ENCODE data around the gene TMCC2.

TMCC2 gene

GRCh38 chr1:205283270-205284147 is 55.8 kb downstream of the TMCC2 start:
- DNase-seq (ENCODE audit: extremely low read depth, insufficient read length) = no peak
- no peak overlapping the region for H3K4me3 ChIP-seq (replicated peaks; ENCODE audit: low read depth, low read length)

GRCh38 chr1:205284420-205285144 is 56.8 kb downstream of the TMCC2 start:
- TF ChIP-seq CTCF (IDR thresholded peaks at IDR 0.05; ENCODE audit: insufficient read depth, low read length, poor library complexity, severe bottlenecking) = no peak
- DNase-seq (ENCODE audit: extremely low read depth, insufficient read length) = peak; percentile 74
- Histone ChIP-seq H3K27me3 (replicated peaks; ENCODE audit: control insufficient read depth, insufficient read depth, low read length) (no peaks in the 10 kb centered on the region; the same call in 1 of the 2 replicates), H3K36me3 (ENCODE audit: control insufficient read depth, insufficient read depth, low read length) (no peaks in the 10 kb centered on the region), H3K4me3 (replicated peaks; ENCODE audit: low read depth, low read length) (no peak overlapping the region)

More at GRCh38 chr1:205283270-205284147, 55.8 kb downstream of the TMCC2 start:
- no peak for TF ChIP-seq CTCF (IDR thresholded peaks at IDR 0.05; ENCODE audit: insufficient read depth, low read length, poor library complexity, severe bottlenecking)
- Histone ChIP-seq H3K36me3 (ENCODE audit: control insufficient read depth, insufficient read depth, low read length) (no peaks in the 10 kb centered on the region), H3K27me3 (replicated peaks; ENCODE audit: control insufficient read depth, insufficient read depth, low read length) (no peaks in the 10 kb centered on the region; the same call in 1 of the 2 replicates)

- Histone ChIP-seq H3K36me3 (ENCODE audit: control insufficient read depth, insufficient read depth, low read length) (no peaks in the 10 kb centered on the region), H3K4me3 (replicated peaks; ENCODE audit: low read depth, low read length) (no peak overlapping the region; the same call in 1 of the 2 replicates), H3K27me3 (replicated peaks; ENCODE audit: control insufficient read depth, insufficient read depth, low read length) (no peaks in the 10 kb centered on the region)
- no peak for TF ChIP-seq CTCF (IDR thresholded peaks at IDR 0.05; ENCODE audit: insufficient read depth, low read length, poor library complexity, severe bottlenecking)
- peak; percentile 67 for DNase-seq (ENCODE audit: extremely low read depth, insufficient read length)
Measured at GRCh38 chr1:205285381-205286101, 57.8 kb downstream of the TMCC2 start.

GRCh38 chr1:205286335-205286950 is 58.7 kb downstream of the TMCC2 start:
- peak; percentile 84 for DNase-seq (ENCODE audit: extremely low read depth, insufficient read length)
- TF ChIP-seq CTCF (IDR thresholded peaks at IDR 0.05; ENCODE audit: insufficient read depth, low read length, poor library complexity, severe bottlenecking) = no peak
- Histone ChIP-seq H3K4me3 (replicated peaks; ENCODE audit: low read depth, low read length) (no peak overlapping the region), H3K36me3 (ENCODE audit: control insufficient read depth, insufficient read depth, low read length) (no peaks in the 10 kb centered on the region), H3K27me3 (replicated peaks; ENCODE audit: control insufficient read depth, insufficient read depth, low read length) (no peaks in the 10 kb centered on the region)

- TF ChIP-seq CTCF (IDR thresholded peaks at IDR 0.05; ENCODE audit: insufficient read depth, low read length, poor library complexity, severe bottlenecking) = no peak
- H3K4me3 ChIP-seq (replicated peaks; ENCODE audit: low read depth, low read length) = no peak overlapping the region
- no peaks in the 10 kb centered on the region for H3K36me3 ChIP-seq (ENCODE audit: control insufficient read depth, insufficient read depth, low read length)
- no peak for DNase-seq (ENCODE audit: extremely low read depth, insufficient read length)
- H3K27me3 ChIP-seq (replicated peaks; ENCODE audit: control insufficient read depth, insufficient read depth, low read length) = no peaks in the 10 kb centered on the region
Measured at GRCh38 chr1:205287076-205287475, 59.3 kb downstream of the TMCC2 start.

All from GM06990 (cell line).